Adrenal gland (tissue), 12 donors: Measurements from ENCODE around the gene EHMT2. TPM values are rescaled to one million over a fixed set of nuclear protein-coding genes. Genes with fewer than 3 reads are reported as not detected.
A peak's percentile ranks its signal among the peaks of the same experiment; 100 is the strongest.

Experiments used
- DNase-seq, 7 donors: peaks; one replicate each; pipeline ENCODE4 v3.0.0-alpha.2; 2019 to 2020
- H3K27ac ChIP-seq, 5 donors: fragments of 200-600 bp; sonication (generic) in 4 of 5; 1 replicate in 3 of 5; 2 replicates in 2 of 5; pipeline versions ENCODE4 v1.5.1 to v1.8.0; 2016 to 2020; ENCODE audit warnings: mild to moderate bottlenecking in 1 of 5
- H3K27me3 ChIP-seq: fragments of 200-600 bp; 2 replicates; pipeline ENCODE4 v1.8.0; 2021
- H3K36me3 ChIP-seq, 2 donors: fragments of 200-600 bp; replicated peaks in 1 of 2; 1 replicate in 1 of 2; 2 replicates in 1 of 2; pipeline versions ENCODE4 v1.5.1 to v1.8.0; 2018 to 2022
- H3K4me1 ChIP-seq, 2 donors: fragments of 200-600 bp; replicated peaks in 1 of 2; 1 replicate in 1 of 2; 2 replicates in 1 of 2; pipeline versions ENCODE4 v1.5.1 to v1.8.0; 2018 to 2021
- H3K4me3 ChIP-seq, 4 donors: fragments of 200-600 bp; sonication (generic) in 3 of 4; one replicate each; pipeline ENCODE4 v1.5.1; 2016 to 2018
- H3K9me3 ChIP-seq, 3 donors: fragments of 200-600 bp; sonication (generic) in 1 of 3; replicated peaks in 1 of 3; 1 replicate in 2 of 3; 2 replicates in 1 of 3; pipeline versions ENCODE4 v1.5.1 to v1.8.0; 2016 to 2021
- POLR2A ChIP-seq, 2 donors: fragments of 450-650 bp; IDR thresholded peaks; one replicate each; pipeline ENCODE4 v1.6.1; 2017; ENCODE audit warnings: antibody characterized with exemption in 2 of 2, mild to moderate bottlenecking in 2 of 2, moderate library complexity in 1 of 2
- WGBS, 4 donors: extraction: QIAGEN DNeasy Blood & Tissue Kit in 2 of 4; methylation state at CpG; one replicate each; pipeline versions ENCODE4 v1.1.5 to v1.1.7; 2013 to 2017; 5-methylcytosine and 5-hydroxymethylcytosine counted together
- intact Hi-C, 2 donors: fragments of 100-400 bp; cut with DNase I; formaldehyde crosslinking; loops; one replicate each; pipeline versions ENCODE4 v1.14.1 to v1.15.0; 2022 to 2023
- polyA plus RNA-seq, 3 donors: library from polyadenylated mRNA; stranded (reverse); fragments of 200-250 nt in 2 of 3; fragments of 350-450 nt in 1 of 3; fragmentation: Illumina TruSeq in 1 of 3; extraction: RNeasy Lipid Tissue Mini Kit (QIAGEN cat#74804) in 1 of 3; gene quantifications; one replicate each; pipeline ENCODE4 v1.2.3, GENCODE V29; 2013 to 2014
- total RNA-seq, 9 donors: library from RNA; depleted of rRNA in 4 of 9; stranded (reverse); fragments of >200 nt in 4 of 9; fragments of 120-200 nt in 1 of 9; fragmentation: NEBNext Ultra II Directional in 1 of 9; extraction: Animal tissue kit (Norgen Biotek cat#: 25700) in 1 of 9; gene quantifications; one replicate each; pipeline versions ENCODE4 v1.1.0 to v1.2.4, GENCODE V29; 2013 to 2023
- TF ChIP-seq, protein P1 (sequence below), 6 experiments: fragments of 450-650 bp in 4 of 6; fragments of 200-600 bp in 2 of 6; sonication (generic) in 1 of 6; IDR thresholded peaks; 1 replicate in 5 of 6; 2 replicates in 1 of 6; pipeline versions ENCODE4 v1.5.1 to v1.8.0; 2016 to 2021; ENCODE audit warnings: antibody characterized with exemption in 6 of 6, mild to moderate bottlenecking in 2 of 6, moderate library complexity in 1 of 6
- donor health status: healthy with polysubstance abuse.
- donor health status: Bipolar disorder and iron deficiency.
- donor health status: DM: yes; HTN: yes; CAD: no.
- donor health status: DM: no; HTN: no; CAD: no.
- donor health status: DM: no; HTN: no; CAD: no.
- donor health status: DM: yes; HTN: yes; CAD: no.

EHMT2 gene
- total and polyA plus RNA-seq, 12 donors, result 16.8 to 107 (median 49.9) TPM

DNA sequence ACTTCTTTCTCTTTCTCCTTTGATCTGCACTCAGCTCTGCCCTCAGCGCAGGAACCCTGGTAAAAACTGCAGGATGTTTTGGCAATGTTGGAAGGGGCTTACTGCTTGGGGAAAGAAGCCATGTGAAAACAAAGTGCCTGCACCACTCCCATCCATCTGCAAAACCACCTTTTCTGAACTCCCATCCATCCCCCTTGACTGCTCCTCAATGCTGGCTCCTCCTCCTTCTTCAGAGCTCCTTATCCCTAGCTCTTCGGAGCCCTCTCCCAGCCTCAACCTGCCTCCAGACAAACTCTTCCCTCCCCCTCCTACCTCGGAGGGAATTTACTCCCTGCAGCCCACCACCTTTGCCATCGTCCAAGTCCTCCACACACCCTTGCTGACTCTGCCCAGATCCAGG, 8.6 kb upstream of the EHMT2 start:
- Histone ChIP-seq H3K4me3 (no peak overlapping the region), H3K36me3 (no peaks in the 10 kb centered on the region), H3K27ac (no peak overlapping the region), H3K9me3 (no peaks in the 10 kb centered on the region), H3K4me1 (peaks cover 12 to 29% of the 10 kb centered on the region in 2 donors), H3K27me3 (no peaks in the 10 kb centered on the region)
- TF ChIP-seq, protein P1, sequence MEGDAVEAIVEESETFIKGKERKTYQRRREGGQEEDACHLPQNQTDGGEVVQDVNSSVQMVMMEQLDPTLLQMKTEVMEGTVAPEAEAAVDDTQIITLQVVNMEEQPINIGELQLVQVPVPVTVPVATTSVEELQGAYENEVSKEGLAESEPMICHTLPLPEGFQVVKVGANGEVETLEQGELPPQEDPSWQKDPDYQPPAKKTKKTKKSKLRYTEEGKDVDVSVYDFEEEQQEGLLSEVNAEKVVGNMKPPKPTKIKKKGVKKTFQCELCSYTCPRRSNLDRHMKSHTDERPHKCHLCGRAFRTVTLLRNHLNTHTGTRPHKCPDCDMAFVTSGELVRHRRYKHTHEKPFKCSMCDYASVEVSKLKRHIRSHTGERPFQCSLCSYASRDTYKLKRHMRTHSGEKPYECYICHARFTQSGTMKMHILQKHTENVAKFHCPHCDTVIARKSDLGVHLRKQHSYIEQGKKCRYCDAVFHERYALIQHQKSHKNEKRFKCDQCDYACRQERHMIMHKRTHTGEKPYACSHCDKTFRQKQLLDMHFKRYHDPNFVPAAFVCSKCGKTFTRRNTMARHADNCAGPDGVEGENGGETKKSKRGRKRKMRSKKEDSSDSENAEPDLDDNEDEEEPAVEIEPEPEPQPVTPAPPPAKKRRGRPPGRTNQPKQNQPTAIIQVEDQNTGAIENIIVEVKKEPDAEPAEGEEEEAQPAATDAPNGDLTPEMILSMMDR (IDR thresholded peaks at IDR 0.05), result no peak
- TF ChIP-seq POLR2A (IDR thresholded peaks at IDR 0.05), result no peak
- 49 to 60% (median 54%) methylated on average over 4 of the region's 4 CpGs for WGBS, 4 donors
- intact Hi-C loops, result no loop called here
- DNase-seq, result no peak

- intact Hi-C loops, result no loop called here
- no peak overlapping the region for H3K4me3 ChIP-seq
- H3K9me3 ChIP-seq, result no peaks in the 10 kb centered on the region
- 63 to 100% (median 94%) methylated on average over 1 of the region's 1 CpG for WGBS, 4 donors
- no peaks in the 10 kb centered on the region for H3K36me3 ChIP-seq
- no peak for DNase-seq
- no peaks in the 10 kb centered on the region for H3K27me3 ChIP-seq
- no peak overlapping the region for H3K27ac ChIP-seq
- no peak for TF ChIP-seq POLR2A (IDR thresholded peaks at IDR 0.05)
- TF ChIP-seq, protein P1 (IDR thresholded peaks at IDR 0.05), result no peak
- peaks cover 11 to 29% of the 10 kb centered on the region in 2 donors for H3K4me1 ChIP-seq
These were observed 7.5 kb upstream of the EHMT2 start for GRCh38 chr6:31905041-31905440.

DNA sequence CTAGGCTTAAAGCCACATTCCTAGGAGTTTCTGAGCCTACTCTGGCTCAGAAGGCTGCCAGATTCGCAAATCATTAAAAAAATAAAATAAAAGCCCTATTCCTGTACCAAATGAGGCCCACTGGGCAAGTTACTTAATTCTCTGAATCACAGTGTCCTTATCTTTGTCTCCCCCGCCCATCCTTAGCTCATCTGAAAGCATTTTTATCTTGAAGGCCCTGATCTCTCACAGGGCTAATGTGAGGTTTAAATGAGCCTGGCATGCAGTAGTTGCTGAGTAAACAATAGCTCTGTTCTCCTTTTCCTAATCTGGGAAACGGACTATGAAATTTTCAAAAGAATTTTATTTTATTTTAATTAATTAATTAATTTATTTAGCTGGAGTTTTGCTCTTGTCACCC, 6.5 kb upstream of the EHMT2 start:
- Histone ChIP-seq H3K4me1 (peaks cover 11 to 31% of the 10 kb centered on the region in 2 donors), H3K27ac (peak overlapping the region in 4 of 5 donors; percentile 35 to 90 (median 71)), H3K27me3 (no peaks in the 10 kb centered on the region), H3K9me3 (no peaks in the 10 kb centered on the region), H3K4me3 (no peak overlapping the region), H3K36me3 (no peaks in the 10 kb centered on the region)
- intact Hi-C loops, result loop anchor here (5.0 kb wide), 1 partner anchor 48 kb away; no protein-coding TSS in a partner anchor
- 31 to 46% (median 40%) methylated on average over 3 of the region's 3 CpGs for WGBS, 4 donors
- DNase-seq, result peak in 3 of 7 donors; percentile 58 to 75 (median 65)
- TF ChIP-seq POLR2A (IDR thresholded peaks at IDR 0.05), result peak in 1 of 2 donors; percentile 28
- TF ChIP-seq, protein P1 (IDR thresholded peaks at IDR 0.05), result no peak

DNA sequence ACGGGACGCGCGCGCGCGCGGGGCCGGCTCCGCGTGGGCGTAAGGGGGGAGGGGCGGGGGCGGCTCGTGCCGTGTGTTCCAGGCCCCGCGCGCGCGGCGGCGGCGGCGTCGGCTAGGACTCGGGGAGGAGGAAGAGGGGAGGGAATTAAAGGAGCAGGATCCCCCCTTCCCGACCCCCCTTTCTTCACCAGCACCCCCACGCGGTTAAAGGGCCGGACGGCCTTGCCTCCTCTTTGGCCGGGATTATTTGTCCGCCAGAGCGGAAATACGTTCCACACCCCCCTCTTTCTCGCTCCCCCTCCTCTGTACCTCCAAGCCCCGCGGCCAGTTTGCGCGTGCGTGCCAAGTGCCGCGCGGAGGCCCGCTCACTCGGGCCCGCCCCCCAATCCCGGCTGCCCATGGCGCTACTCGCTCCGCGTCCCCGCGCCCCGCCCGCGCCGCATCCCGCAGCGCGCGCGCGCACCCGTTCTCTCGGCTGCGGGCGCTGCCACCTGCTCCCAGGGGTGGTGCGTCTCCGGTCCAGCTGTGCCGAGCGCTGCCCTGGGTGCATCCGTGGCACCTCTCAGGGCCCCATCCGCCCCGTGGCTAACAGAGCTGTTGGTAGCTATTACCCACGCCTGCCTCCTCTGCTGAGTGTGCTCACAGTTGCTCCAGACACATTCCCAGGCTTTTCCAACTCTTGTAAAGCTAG, 4.6 kb upstream of the EHMT2 start, which contains the start of gene ZBTB12:
Gene ZBTB12 (minus strand): TSS at position 134 of the 691 bp plus-strand sequence. CDS start 781 bp downstream, outside the sequence.
- TF ChIP-seq, protein P1 (IDR thresholded peaks at IDR 0.05), result peak in 1 of 6 experiments; percentile 22
- TF ChIP-seq POLR2A (IDR thresholded peaks at IDR 0.05), result peak; percentile 36 to 79
- WGBS, 4 donors, result 0 to 1% (median 0%) methylated on average over 4 to 77 of the region's 77 CpGs
- Histone ChIP-seq H3K4me3 (peak within 1 kb of the TSS in 3 of 4 donors; percentile 26 to 86 (median 79)), H3K27me3 (no peaks in the 10 kb centered on the region), H3K4me1 (peaks cover 11 to 38% of the 10 kb centered on the region in 2 donors), H3K9me3 (no peaks in the 10 kb centered on the region), H3K36me3 (no peaks in the 10 kb centered on the region), H3K27ac (peak within 1 kb of the TSS; percentile 50 to 90 (median 81))
- peak; percentile 95 to 97 (median 95) for DNase-seq
- intact Hi-C loops, result loop anchor here (5.0 kb wide), 1 partner anchor 50 kb away; no protein-coding TSS in a partner anchor
